ENCODE measurements around the gene LCK.
A peak's percentile ranks its signal among the peaks of the same experiment; 100 is the strongest.

The LCK gene

GRCh38 chr1:32250893-32251716 lies at the start of gene LCK:
TSS of gene LCK (plus strand) at chr1:32251265. CDS start at chr1:32274330, 23,065 bp downstream.
- no peak for DNase-seq

GRCh38 chr1:32204943-32205361 lies 46.1 kb upstream of the LCK start:
- no peak for DNase-seq

- DNase-seq = peak; percentile 93
Measured at GRCh38 chr1:32205401-32206370, 45.4 kb upstream of the LCK start, which contains the start of gene IQCC. TSS of gene IQCC (plus strand) at chr1:32205671. CDS start at chr1:32205682, 11 bp downstream.

- no peak for DNase-seq
Measured at GRCh38 chr1:32208469-32208868, 42.6 kb upstream of the LCK start.

GRCh38 chr1:32208891-32209328 lies 42.2 kb upstream of the LCK start, which contains the start of gene DCDC2B:
TSS of gene DCDC2B (plus strand) at chr1:32209089. CDS start at chr1:32209094, 5 bp downstream.
- peak; percentile 88 for DNase-seq

- peak; percentile 85 for DNase-seq
Measured at GRCh38 chr1:32215629-32216480, 35.2 kb upstream of the LCK start.

- no peak for DNase-seq
Measured at GRCh38 chr1:32216566-32216965, 34.5 kb upstream of the LCK start.

GRCh38 chr1:32219022-32219421 lies 32.0 kb upstream of the LCK start:
- DNase-seq = no peak

GRCh38 chr1:32220746-32221580 lies 30.1 kb upstream of the LCK start:
- no peak for DNase-seq

GRCh38 chr1:32221581-32221979 lies 29.5 kb upstream of the LCK start:
- no peak for DNase-seq

- DNase-seq = peak; percentile 97
Measured at GRCh38 chr1:32221980-32222755, 28.9 kb upstream of the LCK start, which contains the start of the genes EIF3I and TMEM234. TSS of gene EIF3I (plus strand) at chr1:32222407. CDS start at chr1:32222442, 35 bp downstream. TSS of gene TMEM234 (minus strand) at chr1:32222353. CDS start at chr1:32222322, 31 bp downstream.

- no peak for DNase-seq
Measured at GRCh38 chr1:32223683-32224082, 27.4 kb upstream of the LCK start.

- DNase-seq = no peak
Measured at GRCh38 chr1:32224285-32224684, 26.8 kb upstream of the LCK start.

GRCh38 chr1:32228771-32229170 lies 22.3 kb upstream of the LCK start:
- no peak for DNase-seq

- DNase-seq = no peak
Measured at GRCh38 chr1:32231843-32232432, 19.1 kb upstream of the LCK start.

GRCh38 chr1:32232558-32233304 lies 18.3 kb upstream of the LCK start:
- no peak for DNase-seq

- DNase-seq = no peak
Measured at GRCh38 chr1:32234792-32235191, 16.3 kb upstream of the LCK start.

- no peak for DNase-seq
Measured at GRCh38 chr1:32239337-32239736, 11.7 kb upstream of the LCK start.

GRCh38 chr1:32239790-32240139 lies 11.3 kb upstream of the LCK start:
- DNase-seq = no peak

Measured in hematopoietic multipotent progenitor cell treated with erythropoietin and hydrocortisone succinate and interleukin-3 and kit ligand, for 6 days (in vitro differentiated cells).